CD4-positive, alpha-beta T cell (primary cell): Measurements from ENCODE around the gene ETNK2. TPM values are rescaled to one million over a fixed set of nuclear protein-coding genes. Genes with fewer than 3 reads are reported as not detected.

ENCODE experiments used
- ATAC-seq: fragments of 200-7000 bp; cut with Tn5 transposase; one replicate; pipeline ENCODE4 v1.10.0; 2022; ENCODE audit warnings: mild to moderate bottlenecking; ENCODE audit not compliant: poor library complexity
- CTCF ChIA-PET: fragments of 350-600 bp; sonication (Branson Sonifier 250); formaldehyde crosslinking; loops from one replicate; lab custom pipeline; 2021; ENCODE audit warnings: antibody characterized with exemption, inconsistent platforms; lab: Charles Lee
- POLR2A ChIA-PET: fragments of 350-600 bp; sonication (Branson Sonifier 250); formaldehyde crosslinking; loops from one replicate; lab custom pipeline; 2021; ENCODE audit warnings: antibody characterized with exemption, inconsistent platforms; lab: Charles Lee
- DNase-seq, 14 experiments: peaks; one replicate each; pipeline ENCODE4 v3.0.0-alpha.2; 2013 to 2020; ENCODE audit warnings: mixed read lengths in 2 of 14
- H3K27ac ChIP-seq, 2 donors: one replicate each; pipeline versions ENCODE4 v1.5.1 to v1.7.0; 2013; ENCODE audit warnings: low read length in 2 of 2, low read depth in 1 of 2, mild to moderate bottlenecking in 1 of 2
- H3K27me3 ChIP-seq, 2 experiments: 1 replicate in 1 of 2; 2 replicates in 1 of 2; pipeline versions ENCODE4 v1.6.1 to v1.7.0; 2013; ENCODE audit warnings: low read length in 2 of 2, control low read depth in 1 of 2, mild to moderate bottlenecking in 1 of 2, moderate library complexity in 1 of 2; ENCODE audit not compliant: insufficient read depth in 2 of 2, control insufficient read depth in 1 of 2
- H3K36me3 ChIP-seq: one replicate; pipeline ENCODE4 v1.6.1; 2013; ENCODE audit warnings: low read length, control low read depth; ENCODE audit not compliant: insufficient read depth
- H3K4me1 ChIP-seq: one replicate; pipeline ENCODE4 v1.6.1; 2013; ENCODE audit warnings: low read length, control low read depth; ENCODE audit not compliant: insufficient read depth
- H3K4me3 ChIP-seq: one replicate; pipeline ENCODE4 v1.5.1; 2013; ENCODE audit warnings: mild to moderate bottlenecking, low read length, moderate library complexity
- H3K9me3 ChIP-seq, 2 experiments: 1 replicate in 1 of 2; 2 replicates in 1 of 2; pipeline versions ENCODE4 v1.6.1 to v1.7.0; 2013; ENCODE audit warnings: low read length in 2 of 2, mild to moderate bottlenecking in 2 of 2, control low read depth in 1 of 2, moderate library complexity in 1 of 2; ENCODE audit not compliant: control insufficient read depth in 1 of 2, insufficient read depth in 1 of 2
- H3K27ac Mint-ChIP-seq: one replicate; pipeline ENCODE4 v1.8.0; 2020; ENCODE audit warnings: mixed read lengths
- H3K27me3 Mint-ChIP-seq: one replicate; pipeline ENCODE4 v1.8.0; 2021; ENCODE audit warnings: mixed read lengths
- H3K36me3 Mint-ChIP-seq: one replicate; pipeline ENCODE4 v1.8.0; 2021; ENCODE audit warnings: low read depth, mixed read lengths
- H3K4me1 Mint-ChIP-seq: one replicate; pipeline ENCODE4 v1.8.0; 2021; ENCODE audit warnings: low read depth, mixed read lengths
- H3K4me3 Mint-ChIP-seq: one replicate; pipeline ENCODE4 v1.8.0; 2020; ENCODE audit warnings: mild to moderate bottlenecking, mixed read lengths
- H3K9me3 Mint-ChIP-seq: one replicate; pipeline ENCODE4 v1.8.0; 2020; ENCODE audit warnings: mixed read lengths
- CTCF ChIP-seq: fragments of 200-600 bp; IDR thresholded peaks from one replicate; pipeline ENCODE4 v1.8.0; 2022; ENCODE audit warnings: antibody characterized with exemption, mild to moderate bottlenecking
- intact Hi-C, 2 experiments: fragments of 100-400 bp; cut with DNase I in 1 of 2; cut with micrococcal nuclease in 1 of 2; formaldehyde crosslinking; loops; one replicate each; pipeline versions ENCODE4 v1.15.1 to v1.9.0; 2023 to 2025; cut with DNase I, micrococcal nuclease
- total RNA-seq, 174 experiments: library from RNA in 2 of 174; stranded (reverse) in 2 of 174; gene quantifications; one replicate each; pipeline ENCODE4 v1.2.3 and lab custom pipeline; 2021 to 2026

Gene ETNK2
- total RNA-seq, 2 experiments from 2014 or later, result 11.7 to 12.9 TPM

GRCh38 chr1:204098683-204099082 lies 53.2 kb downstream of the ETNK2 start:
- Histone ChIP-seq H3K4me3 (no peak overlapping the region), H3K27me3 (no peaks in the 10 kb centered on the region), H3K4me1 (peaks cover 18% of the 10 kb centered on the region), H3K9me3 (no peaks in the 10 kb centered on the region), H3K27ac (no peak overlapping the region), H3K36me3 (no peaks in the 10 kb centered on the region)
- POLR2A ChIA-PET, result no interaction called here
- DNase-seq (no peak), ATAC-seq (no peak)
- Mint-ChIP-seq H3K27ac (no peak overlapping the region), H3K4me3 (no peak overlapping the region), H3K27me3 (no peaks in the 10 kb centered on the region), H3K4me1 (peaks cover 15% of the 10 kb centered on the region), H3K36me3 (no peaks in the 10 kb centered on the region), H3K9me3 (no peaks in the 10 kb centered on the region)
- no peak for TF ChIP-seq CTCF
- intact Hi-C loops, result no loop called here
- CTCF ChIA-PET, result no interaction called here

- H3K36me3 Mint-ChIP-seq, result no peaks in the 10 kb centered on the region
- CTCF ChIA-PET, result no interaction called here
- H3K4me3 ChIP-seq, result no peak overlapping the region
- peaks cover 7% of the 10 kb centered on the region for H3K4me1 ChIP-seq
- no peaks in the 10 kb centered on the region for H3K36me3 ChIP-seq
- H3K9me3 Mint-ChIP-seq, result no peaks in the 10 kb centered on the region
- no peak for DNase-seq
- no peaks in the 10 kb centered on the region for H3K9me3 ChIP-seq
- no peak for TF ChIP-seq CTCF
- no peak overlapping the region for H3K27ac ChIP-seq
- H3K27ac Mint-ChIP-seq, result no peak overlapping the region
- no peak for ATAC-seq
- H3K4me3 Mint-ChIP-seq, result no peak overlapping the region
- no peaks in the 10 kb centered on the region for H3K4me1 Mint-ChIP-seq
- no peaks in the 10 kb centered on the region for H3K27me3 Mint-ChIP-seq
- POLR2A ChIA-PET, result no interaction called here
- no peaks in the 10 kb centered on the region for H3K27me3 ChIP-seq
- intact Hi-C loops, result no loop called here
Measured at GRCh38 chr1:204096931-204097330, 54.9 kb downstream of the ETNK2 start.

- no peak for DNase-seq
- no peak for ATAC-seq
- H3K4me3 ChIP-seq, result no peak overlapping the region
- ChIA-PET POLR2A (no interaction called here), CTCF (no interaction called here)
- no peaks in the 10 kb centered on the region for H3K36me3 ChIP-seq
- intact Hi-C loops, result no loop called here
- TF ChIP-seq CTCF, result no peak
- H3K4me1 ChIP-seq, result peaks cover 5% of the 10 kb centered on the region
- Mint-ChIP-seq H3K27ac (no peak overlapping the region), H3K4me3 (no peak overlapping the region), H3K4me1 (no peaks in the 10 kb centered on the region), H3K9me3 (no peaks in the 10 kb centered on the region), H3K36me3 (no peaks in the 10 kb centered on the region), H3K27me3 (no peaks in the 10 kb centered on the region)
- no peaks in the 10 kb centered on the region for H3K9me3 ChIP-seq
- H3K27me3 ChIP-seq, result no peaks in the 10 kb centered on the region
- H3K27ac ChIP-seq, result no peak overlapping the region
Measured at GRCh38 chr1:204094856-204095634, 56.8 kb downstream of the ETNK2 start.
